Measurements from ENCODE around the gene LIG3. TPM values are rescaled to one million over a fixed set of nuclear protein-coding genes. Genes with fewer than 3 reads are reported as not detected.
"Not testable (repeated sequence)": the region's sequence is repeated elsewhere in the genome, so short reads cannot be mapped to it uniquely, and the experiment has no call there.

The LIG3 gene
- total RNA-seq, 1 experiment from 2014 or later = 28.2 TPM

DNA sequence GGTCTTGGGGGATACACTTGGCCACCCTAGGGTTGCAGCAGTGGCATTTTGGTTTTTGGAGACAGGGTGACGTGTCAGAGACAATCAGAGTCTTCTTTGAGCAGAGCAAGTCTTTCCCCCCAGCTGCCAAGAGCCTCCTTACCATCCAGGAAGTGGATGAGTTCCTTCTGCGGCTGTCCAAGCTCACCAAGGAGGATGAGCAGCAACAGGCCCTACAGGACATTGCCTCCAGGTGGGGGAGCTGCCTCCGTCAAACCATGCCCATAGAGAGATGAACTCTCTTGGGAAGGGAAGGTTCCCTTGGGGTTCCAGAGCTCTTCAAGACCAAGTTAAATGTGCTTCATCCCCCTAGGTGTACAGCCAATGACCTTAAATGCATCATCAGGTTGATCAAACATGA lies 11.3 kb downstream of the LIG3 start:
- no peaks in the 10 kb centered on the region for H3K9me3 ChIP-seq (ENCODE audit: low read length)
- no peaks in the 10 kb centered on the region for H4K20me1 ChIP-seq (ENCODE audit: insufficient read depth, low read depth, low read length)
- H3K4me1 ChIP-seq (ENCODE audit: low read length) = no peaks in the 10 kb centered on the region
- no peak overlapping the region for H3K4me2 ChIP-seq (ENCODE audit: low read depth, low read length, poor library complexity, severe bottlenecking)
- H3K9me2 ChIP-seq (replicated peaks; ENCODE audit: insufficient read depth, low read length) = no peaks in the 10 kb centered on the region
- no peak overlapping the region for H3K9ac ChIP-seq (ENCODE audit: low read length)
- H3K4me3 ChIP-seq (ENCODE audit: low read length) = no peak overlapping the region
- no peaks in the 10 kb centered on the region for H3K27me3 ChIP-seq (ENCODE audit: low read length)
- no peak overlapping the region for H3K27ac ChIP-seq (ENCODE audit: low read length)
- H3K79me2 ChIP-seq (ENCODE audit: low read length) = 0 out of 2 replicates have a peak, but pooled peaks cover 4% of the 10 kb centered on the region
- DNase-seq = no peak
- H2AFZ ChIP-seq (ENCODE audit: low read length) = no peak overlapping the region
- H3K36me3 ChIP-seq (ENCODE audit: insufficient read depth, low read length) = peaks cover 14% of the 10 kb centered on the region; the same call in 1 of the 2 replicates

DNA sequence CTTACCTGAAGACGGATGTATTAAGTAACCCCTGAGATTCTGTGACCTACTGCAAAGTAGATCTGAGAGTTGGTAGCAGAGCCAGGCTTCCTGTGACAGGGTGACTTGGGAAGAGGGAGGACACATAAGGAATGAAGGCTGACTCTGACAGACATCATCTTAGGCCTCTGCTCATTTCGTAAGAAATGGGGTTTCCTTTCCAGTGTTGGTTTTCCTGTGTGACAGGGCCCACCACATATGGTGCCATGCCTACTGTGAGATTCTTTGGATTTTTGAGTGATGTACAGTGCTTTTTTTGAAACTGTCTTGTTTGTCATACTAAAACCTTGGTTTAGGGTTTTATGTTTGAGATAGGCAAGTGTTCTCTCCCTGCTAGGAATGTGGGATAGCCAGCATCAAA lies 12.7 kb downstream of the LIG3 start:
- Histone ChIP-seq H3K9ac (ENCODE audit: low read length) (no peak overlapping the region), H3K9me3 (ENCODE audit: low read length) (no peaks in the 10 kb centered on the region), H3K4me1 (ENCODE audit: low read length) (no peaks in the 10 kb centered on the region), H3K27me3 (ENCODE audit: low read length) (no peaks in the 10 kb centered on the region), H3K79me2 (ENCODE audit: low read length) (no peaks in the 10 kb centered on the region), H4K20me1 (ENCODE audit: insufficient read depth, low read depth, low read length) (no peaks in the 10 kb centered on the region), H3K9me2 (replicated peaks; ENCODE audit: insufficient read depth, low read length) (no peaks in the 10 kb centered on the region), H3K4me3 (ENCODE audit: low read length) (no peak overlapping the region), H3K4me2 (ENCODE audit: low read depth, low read length, poor library complexity, severe bottlenecking) (no peak overlapping the region), H3K36me3 (ENCODE audit: insufficient read depth, low read length) (peaks cover 11% of the 10 kb centered on the region; the same call in 1 of the 2 replicates), H3K27ac (ENCODE audit: low read length) (no peak overlapping the region), H2AFZ (ENCODE audit: low read length) (no peak overlapping the region)
- no peak for DNase-seq

DNA sequence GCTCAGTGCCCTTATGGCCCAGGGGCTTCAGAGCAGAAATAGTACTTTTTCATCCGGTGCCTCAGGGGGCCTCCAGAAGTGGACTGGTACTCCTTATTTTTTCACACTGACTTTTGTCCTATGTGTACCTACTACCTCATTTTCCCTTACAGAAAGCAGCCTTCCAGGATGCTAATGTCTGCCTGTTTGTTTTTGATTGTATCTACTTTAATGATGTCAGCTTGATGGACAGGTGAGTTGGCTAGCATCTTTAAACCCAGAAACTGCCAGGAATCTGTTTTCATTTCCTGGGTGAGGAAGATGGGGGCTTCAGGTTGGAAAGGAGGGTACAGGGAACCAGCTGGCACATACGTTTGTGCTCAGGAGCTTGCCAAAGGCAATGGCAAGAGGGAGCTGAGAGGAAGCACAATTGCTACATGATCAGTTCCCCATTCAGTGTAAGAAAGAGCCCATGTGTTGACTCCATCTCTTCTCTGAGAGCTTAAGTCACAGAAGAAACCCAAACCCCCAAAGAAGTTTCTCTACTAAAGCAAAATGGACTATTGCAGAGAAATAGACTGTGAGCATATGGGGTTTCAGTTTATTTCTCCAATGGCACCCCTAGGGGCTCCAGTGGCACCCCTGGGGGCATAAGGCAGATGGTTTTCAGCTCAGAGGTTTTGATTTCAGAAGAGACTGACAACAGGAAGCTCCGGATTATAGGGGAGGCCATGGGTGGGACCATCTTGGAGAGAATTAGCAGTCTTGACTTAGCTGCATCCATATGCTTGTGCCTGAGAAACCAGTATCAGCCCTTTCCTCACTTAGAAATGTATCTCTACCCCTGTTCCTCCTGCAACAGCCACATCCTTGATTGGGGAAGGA lies 16.3 kb downstream of the LIG3 start:
- H3K9ac ChIP-seq (ENCODE audit: low read length) = no peak overlapping the region
- no peaks in the 10 kb centered on the region for H3K4me1 ChIP-seq (ENCODE audit: low read length)
- no peak overlapping the region for H2AFZ ChIP-seq (ENCODE audit: low read length)
- no peak for DNase-seq
- H3K4me3 ChIP-seq (ENCODE audit: low read length) = no peak overlapping the region
- no peaks in the 10 kb centered on the region for H3K9me2 ChIP-seq (replicated peaks; ENCODE audit: insufficient read depth, low read length)
- H4K20me1 ChIP-seq (ENCODE audit: insufficient read depth, low read depth, low read length) = no peaks in the 10 kb centered on the region
- no peaks in the 10 kb centered on the region for H3K9me3 ChIP-seq (ENCODE audit: low read length)
- no peak overlapping the region for H3K4me2 ChIP-seq (ENCODE audit: low read depth, low read length, poor library complexity, severe bottlenecking)
- H3K36me3 ChIP-seq (ENCODE audit: insufficient read depth, low read length) = peaks cover 9% of the 10 kb centered on the region; the same call in 1 of the 2 replicates
- H3K27me3 ChIP-seq (ENCODE audit: low read length) = no peaks in the 10 kb centered on the region
- H3K79me2 ChIP-seq (ENCODE audit: low read length) = no peaks in the 10 kb centered on the region
- no peak overlapping the region for H3K27ac ChIP-seq (ENCODE audit: low read length)

DNA sequence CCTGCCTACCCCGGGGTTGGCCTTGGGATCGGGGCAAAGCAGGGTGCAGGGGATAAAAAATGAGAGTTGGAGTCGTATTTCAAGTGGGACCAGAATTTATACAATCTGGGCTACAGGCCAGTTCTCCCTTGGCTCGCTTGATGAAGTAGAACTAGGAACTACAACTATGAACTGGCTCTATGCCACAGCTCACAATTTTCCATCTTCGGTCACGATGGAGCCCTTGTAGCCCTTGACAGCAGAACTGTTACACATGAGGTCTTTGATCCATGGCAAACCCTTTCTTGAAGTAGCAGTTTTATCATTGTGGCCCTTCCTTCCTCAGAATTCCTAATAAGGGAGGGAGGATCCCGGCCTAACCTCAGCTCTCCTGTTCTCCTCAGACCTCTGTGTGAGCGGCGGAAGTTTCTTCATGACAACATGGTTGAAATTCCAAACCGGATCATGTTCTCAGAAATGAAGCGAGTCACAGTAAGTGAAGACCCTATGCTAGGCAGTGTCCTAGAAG lies 17.1 kb downstream of the LIG3 start:
- no peak overlapping the region for H3K27ac ChIP-seq (ENCODE audit: low read length)
- H2AFZ ChIP-seq (ENCODE audit: low read length) = no peak overlapping the region
- peaks cover 9% of the 10 kb centered on the region; the same call in 1 of the 2 replicates for H3K36me3 ChIP-seq (ENCODE audit: insufficient read depth, low read length)
- no peak for DNase-seq
- H3K4me2 ChIP-seq (ENCODE audit: low read depth, low read length, poor library complexity, severe bottlenecking) = no peak overlapping the region
- H3K27me3 ChIP-seq (ENCODE audit: low read length) = no peaks in the 10 kb centered on the region
- no peaks in the 10 kb centered on the region for H4K20me1 ChIP-seq (ENCODE audit: insufficient read depth, low read depth, low read length)
- H3K4me1 ChIP-seq (ENCODE audit: low read length) = no peaks in the 10 kb centered on the region
- H3K79me2 ChIP-seq (ENCODE audit: low read length) = no peaks in the 10 kb centered on the region
- no peak overlapping the region for H3K9ac ChIP-seq (ENCODE audit: low read length)
- H3K9me2 ChIP-seq (replicated peaks; ENCODE audit: insufficient read depth, low read length) = no peaks in the 10 kb centered on the region
- H3K9me3 ChIP-seq (ENCODE audit: low read length) = no peaks in the 10 kb centered on the region
- H3K4me3 ChIP-seq (ENCODE audit: low read length) = no peak overlapping the region

DNA sequence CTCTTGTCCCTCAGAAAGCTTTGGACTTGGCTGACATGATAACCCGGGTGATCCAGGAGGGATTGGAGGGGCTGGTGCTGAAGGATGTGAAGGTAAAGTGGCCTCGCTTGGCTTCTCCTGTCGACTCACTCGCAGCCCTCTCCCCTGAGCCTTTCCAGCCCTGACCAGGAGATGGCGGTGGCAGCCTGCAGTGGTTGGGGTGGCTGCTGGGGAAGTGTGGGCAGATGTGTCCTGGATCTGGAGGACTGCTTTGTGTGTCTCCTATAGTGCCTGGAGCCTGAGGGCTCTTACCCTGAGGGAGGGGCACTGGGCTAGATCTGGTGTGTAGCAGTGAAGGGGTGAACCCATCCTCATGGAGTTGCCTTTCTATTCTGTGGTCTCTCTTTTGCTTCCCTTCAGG lies 17.9 kb downstream of the LIG3 start:
- no peak overlapping the region for H2AFZ ChIP-seq (ENCODE audit: low read length)

DNA sequence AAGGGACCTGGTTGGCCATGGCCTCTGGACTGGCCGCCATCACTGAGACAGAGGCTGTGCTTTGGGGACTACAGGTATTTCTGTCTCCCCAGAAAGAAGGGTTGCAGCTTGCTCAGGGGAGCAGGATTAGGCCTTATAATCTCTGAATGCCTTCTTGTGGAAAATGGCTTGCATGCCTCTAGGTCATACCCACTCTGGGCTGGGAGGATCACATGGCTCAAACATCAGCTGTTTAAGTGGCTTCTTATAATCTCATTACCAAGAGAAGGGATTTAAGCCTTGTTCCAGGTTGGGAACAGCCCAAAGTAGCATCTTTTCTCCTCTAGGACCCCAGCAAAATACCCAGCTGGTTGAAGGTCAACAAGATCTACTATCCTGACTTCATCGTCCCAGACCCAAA lies 19.1 kb downstream of the LIG3 start:
- Histone ChIP-seq H4K20me1 (ENCODE audit: insufficient read depth, low read depth, low read length) (no peaks in the 10 kb centered on the region), H3K9me3 (ENCODE audit: low read length) (no peaks in the 10 kb centered on the region), H2AFZ (ENCODE audit: low read length) (no peak overlapping the region), H3K9ac (ENCODE audit: low read length) (no peak overlapping the region), H3K79me2 (ENCODE audit: low read length) (no peaks in the 10 kb centered on the region), H3K4me3 (ENCODE audit: low read length) (no peak overlapping the region), H3K36me3 (ENCODE audit: insufficient read depth, low read length) (peaks cover 7% of the 10 kb centered on the region; the same call in 1 of the 2 replicates), H3K4me1 (ENCODE audit: low read length) (no peaks in the 10 kb centered on the region), H3K27me3 (ENCODE audit: low read length) (no peaks in the 10 kb centered on the region), H3K4me2 (ENCODE audit: low read depth, low read length, poor library complexity, severe bottlenecking) (no peak overlapping the region), H3K27ac (ENCODE audit: low read length) (no peak overlapping the region), H3K9me2 (replicated peaks; ENCODE audit: insufficient read depth, low read length) (no peaks in the 10 kb centered on the region)
- no peak for DNase-seq

More for the DNA sequence above, 17.9 kb downstream of the LIG3 start:
- H3K27ac ChIP-seq (ENCODE audit: low read length) = no peak overlapping the region
- no peaks in the 10 kb centered on the region for H3K79me2 ChIP-seq (ENCODE audit: low read length)
- H4K20me1 ChIP-seq (ENCODE audit: insufficient read depth, low read depth, low read length) = no peaks in the 10 kb centered on the region
- no peak overlapping the region for H3K4me2 ChIP-seq (ENCODE audit: low read depth, low read length, poor library complexity, severe bottlenecking)
- H3K36me3 ChIP-seq (ENCODE audit: insufficient read depth, low read length) = peaks cover 9% of the 10 kb centered on the region; the same call in 1 of the 2 replicates
- H3K4me1 ChIP-seq (ENCODE audit: low read length) = no peaks in the 10 kb centered on the region
- H3K9me3 ChIP-seq (ENCODE audit: low read length) = no peaks in the 10 kb centered on the region
- no peaks in the 10 kb centered on the region for H3K9me2 ChIP-seq (replicated peaks; ENCODE audit: insufficient read depth, low read length)
- no peak overlapping the region for H3K9ac ChIP-seq (ENCODE audit: low read length)
- DNase-seq = peak; percentile 86
- H3K4me3 ChIP-seq (ENCODE audit: low read length) = no peak overlapping the region
- H3K27me3 ChIP-seq (ENCODE audit: low read length) = no peaks in the 10 kb centered on the region

DNA sequence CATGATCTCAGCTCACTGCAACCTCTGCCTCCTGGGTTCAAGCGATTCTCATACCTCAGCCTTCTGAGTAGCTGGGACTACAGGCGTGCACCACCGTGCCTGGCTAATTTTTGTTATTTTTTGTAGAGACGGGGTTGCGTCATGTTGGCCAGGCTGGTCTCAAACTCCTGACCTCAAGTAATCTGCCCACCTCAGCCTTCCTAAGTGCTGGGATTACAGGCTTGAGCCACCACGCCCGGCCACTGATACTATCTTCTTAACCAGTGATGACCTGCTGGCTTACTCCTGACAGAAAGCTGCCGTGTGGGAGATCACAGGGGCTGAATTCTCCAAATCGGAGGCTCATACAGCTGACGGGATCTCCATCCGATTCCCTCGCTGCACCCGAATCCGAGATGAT lies 20.7 kb downstream of the LIG3 start:
- not testable (repeated sequence) for H4K20me1 ChIP-seq (ENCODE audit: insufficient read depth, low read depth, low read length); H3K4me1 ChIP-seq (ENCODE audit: low read length); DNase-seq; H3K4me2 ChIP-seq (ENCODE audit: low read depth, low read length, poor library complexity, severe bottlenecking); H3K79me2 ChIP-seq (ENCODE audit: low read length); H3K36me3 ChIP-seq (ENCODE audit: insufficient read depth, low read length); H3K27me3 ChIP-seq (ENCODE audit: low read length); H3K9me3 ChIP-seq (ENCODE audit: low read length); H3K27ac ChIP-seq (ENCODE audit: low read length); H3K9me2 ChIP-seq (replicated peaks; ENCODE audit: insufficient read depth, low read length); H3K4me3 ChIP-seq (ENCODE audit: low read length); H2AFZ ChIP-seq (ENCODE audit: low read length); H3K9ac ChIP-seq (ENCODE audit: low read length)

DNA sequence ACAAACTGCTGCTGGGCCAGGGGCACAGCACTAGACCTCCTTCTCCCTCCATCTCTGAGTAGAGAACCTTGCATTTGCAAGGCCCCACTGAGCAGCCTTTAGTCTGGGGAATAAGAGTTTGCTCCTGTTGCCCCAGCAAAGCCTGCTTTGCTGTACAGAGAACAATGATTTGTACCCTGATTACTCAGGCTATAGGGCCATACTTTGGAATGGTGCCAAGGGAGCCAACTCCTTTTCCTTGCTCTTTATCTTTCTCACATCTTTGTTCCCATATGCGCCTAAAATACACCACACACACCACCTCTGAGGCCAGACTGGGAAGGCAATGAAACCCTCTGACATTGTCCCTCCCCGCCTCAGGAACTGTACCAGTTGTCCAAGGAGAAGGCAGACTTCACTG lies 21.2 kb downstream of the LIG3 start:
- no peak for DNase-seq
- H3K4me1 ChIP-seq (ENCODE audit: low read length) = no peaks in the 10 kb centered on the region
- H3K79me2 ChIP-seq (ENCODE audit: low read length) = no peaks in the 10 kb centered on the region
- H3K27ac ChIP-seq (ENCODE audit: low read length) = no peak overlapping the region
- H4K20me1 ChIP-seq (ENCODE audit: insufficient read depth, low read depth, low read length) = no peaks in the 10 kb centered on the region
- H3K36me3 ChIP-seq (ENCODE audit: insufficient read depth, low read length) = 0 out of 2 replicates have a peak, but pooled peaks cover 3% of the 10 kb centered on the region
- no peaks in the 10 kb centered on the region for H3K27me3 ChIP-seq (ENCODE audit: low read length)
- no peaks in the 10 kb centered on the region for H3K9me3 ChIP-seq (ENCODE audit: low read length)
- H2AFZ ChIP-seq (ENCODE audit: low read length) = no peak overlapping the region
- no peak overlapping the region for H3K9ac ChIP-seq (ENCODE audit: low read length)
- H3K4me3 ChIP-seq (ENCODE audit: low read length) = no peak overlapping the region
- H3K4me2 ChIP-seq (ENCODE audit: low read depth, low read length, poor library complexity, severe bottlenecking) = no peak overlapping the region
- no peaks in the 10 kb centered on the region for H3K9me2 ChIP-seq (replicated peaks; ENCODE audit: insufficient read depth, low read length)
